Activated CD8-positive, alpha-beta T cell treated with anti-CD3 and anti-CD28 coated beads for 36 hours (primary cell): ENCODE results near the gene DARS1. TPM values are rescaled to one million over a fixed set of nuclear protein-coding genes. Genes with fewer than 3 reads are reported as not detected.
"Not testable (repeated sequence)": the region's sequence is repeated elsewhere in the genome, so short reads cannot be mapped to it uniquely, and the experiment has no call there.

Experiments used
- ATAC-seq: fragments of 200-7000 bp; cut with Tn5 transposase; one replicate; pipeline ENCODE4 v1.10.0; 2021; ENCODE audit warnings: mild to moderate bottlenecking, moderate library complexity
- CTCF ChIA-PET: fragments of 350-600 bp; sonication (Branson Sonifier 250); formaldehyde crosslinking; loops from one replicate; lab custom pipeline; 2021; ENCODE audit warnings: antibody characterized with exemption; lab: Charles Lee
- POLR2A ChIA-PET: fragments of 350-600 bp; sonication (Branson Sonifier 250); formaldehyde crosslinking; loops from one replicate; lab custom pipeline; 2021; ENCODE audit warnings: antibody characterized with exemption; lab: Charles Lee
- DNase-seq: peaks from one replicate; pipeline ENCODE4 v3.0.0-alpha.2; 2020
- H3K27ac Mint-ChIP-seq: one replicate; pipeline ENCODE4 v1.8.0; 2021; ENCODE audit warnings: mild to moderate bottlenecking, mixed read lengths
- H3K27me3 Mint-ChIP-seq: one replicate; pipeline ENCODE4 v1.8.0; 2021; ENCODE audit warnings: mixed read lengths
- H3K36me3 Mint-ChIP-seq: one replicate; pipeline ENCODE4 v1.8.0; 2021; ENCODE audit warnings: low read depth, mixed read lengths
- H3K4me1 Mint-ChIP-seq: one replicate; pipeline ENCODE4 v1.8.0; 2021; ENCODE audit warnings: low read depth, mixed read lengths
- H3K4me3 Mint-ChIP-seq: one replicate; pipeline ENCODE4 v1.8.0; 2021; ENCODE audit warnings: mild to moderate bottlenecking, moderate library complexity, mixed read lengths
- H3K9me3 Mint-ChIP-seq: one replicate; pipeline ENCODE4 v1.8.0; 2021; ENCODE audit warnings: mixed read lengths
- CTCF ChIP-seq: fragments of 200-600 bp; IDR thresholded peaks from one replicate; pipeline ENCODE4 v1.8.0; 2022; ENCODE audit warnings: antibody characterized with exemption, mild to moderate bottlenecking
- intact Hi-C: fragments of 100-400 bp; cut with micrococcal nuclease; formaldehyde crosslinking; loops from one replicate; pipeline ENCODE4 v1.10.0; 2022
- total RNA-seq, 2 experiments: library from RNA; stranded (reverse); gene quantifications; one replicate each; pipeline ENCODE4 v1.2.3, GENCODE V29; 2021

DARS1 gene
- total RNA-seq, 2 experiments from 2014 or later: 210 to 211 TPM

GRCh38 chr2:135890835-135891234 is 94.6 kb downstream of the DARS1 start:
- no peaks in the 10 kb centered on the region for H3K27me3 Mint-ChIP-seq
- H3K4me1 Mint-ChIP-seq: peaks cover 4% of the 10 kb centered on the region
- no peak overlapping the region for H3K27ac Mint-ChIP-seq
- ChIA-PET CTCF (no interaction called here), POLR2A (no interaction called here)
- no peak overlapping the region for H3K4me3 Mint-ChIP-seq
- H3K9me3 Mint-ChIP-seq: peaks cover 8% of the 10 kb centered on the region
- intact Hi-C loops: no loop called here
- ATAC-seq (no peak), DNase-seq (no peak)
- no peak for TF ChIP-seq CTCF
- no peaks in the 10 kb centered on the region for H3K36me3 Mint-ChIP-seq

- H3K27ac Mint-ChIP-seq: no peak overlapping the region
- H3K9me3 Mint-ChIP-seq: peaks cover 8% of the 10 kb centered on the region
- intact Hi-C loops: no loop called here
- no peak for TF ChIP-seq CTCF
- no peaks in the 10 kb centered on the region for H3K36me3 Mint-ChIP-seq
- DNase-seq (no peak), ATAC-seq (no peak)
- POLR2A ChIA-PET: no interaction called here
- H3K4me3 Mint-ChIP-seq: no peak overlapping the region
- peaks cover 4% of the 10 kb centered on the region for H3K4me1 Mint-ChIP-seq
- peaks cover 3% of the 10 kb centered on the region for H3K27me3 Mint-ChIP-seq
- CTCF ChIA-PET: interaction anchor here (1.3 kb wide), 1 partner anchor 28 kb away, joined by 3 read pairs; no protein-coding TSS in a partner anchor
These were observed 95.3 kb downstream of the DARS1 start for GRCh38 chr2:135890149-135890548.

DNA sequence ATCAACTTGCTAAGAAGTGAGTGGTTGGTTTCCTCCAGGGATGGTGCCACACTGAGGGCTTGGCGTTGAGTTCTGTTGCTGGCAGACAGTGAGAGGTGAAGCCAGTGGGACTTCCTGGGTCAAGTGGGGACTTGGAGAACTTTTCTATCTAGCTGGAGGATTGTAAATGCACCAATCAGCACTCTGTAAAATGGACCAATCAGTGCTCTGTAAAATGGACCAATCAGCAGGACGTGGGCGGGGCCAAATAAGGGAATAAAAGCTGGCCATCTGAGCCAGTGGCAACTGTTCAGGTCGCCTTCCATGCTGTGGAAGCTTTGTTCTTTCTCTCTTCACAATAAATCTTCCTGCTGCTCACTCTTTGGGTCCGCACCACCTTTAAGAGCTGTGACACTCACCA is 96.8 kb downstream of the DARS1 start:
- POLR2A ChIA-PET: interaction anchor here (0.6 to 2.8 kb wide), 3 partner anchors 13 to 131 kb away, joined by 3 to 7 read pairs (median 4); no protein-coding TSS in a partner anchor

GRCh38 chr2:135885709-135886108 is 99.7 kb downstream of the DARS1 start:
- H3K27ac Mint-ChIP-seq: no peak overlapping the region
- intact Hi-C loops: no loop called here
- TF ChIP-seq CTCF: no peak
- peaks cover 4% of the 10 kb centered on the region for H3K4me1 Mint-ChIP-seq
- POLR2A ChIA-PET: interaction anchor here (0.8 kb wide), 1 partner anchor 10 kb away, joined by 3 read pairs; no protein-coding TSS in a partner anchor
- H3K27me3 Mint-ChIP-seq: peaks cover 3% of the 10 kb centered on the region
- H3K36me3 Mint-ChIP-seq: no peaks in the 10 kb centered on the region
- no peak for ATAC-seq
- no peak overlapping the region for H3K4me3 Mint-ChIP-seq
- CTCF ChIA-PET: interaction anchor here (0.9 kb wide), 1 partner anchor 88 kb away, joined by 3 read pairs; no protein-coding TSS in a partner anchor
- DNase-seq: no peak
- H3K9me3 Mint-ChIP-seq: peaks cover 8% of the 10 kb centered on the region

More for the DNA sequence above, 96.8 kb downstream of the DARS1 start:
- H3K4me1 Mint-ChIP-seq, H3K4me3 Mint-ChIP-seq, H3K9me3 Mint-ChIP-seq, CTCF ChIA-PET, ATAC-seq, DNase-seq, intact Hi-C loops, H3K36me3 Mint-ChIP-seq, H3K27ac Mint-ChIP-seq, H3K27me3 Mint-ChIP-seq: not testable (repeated sequence)

DNA sequence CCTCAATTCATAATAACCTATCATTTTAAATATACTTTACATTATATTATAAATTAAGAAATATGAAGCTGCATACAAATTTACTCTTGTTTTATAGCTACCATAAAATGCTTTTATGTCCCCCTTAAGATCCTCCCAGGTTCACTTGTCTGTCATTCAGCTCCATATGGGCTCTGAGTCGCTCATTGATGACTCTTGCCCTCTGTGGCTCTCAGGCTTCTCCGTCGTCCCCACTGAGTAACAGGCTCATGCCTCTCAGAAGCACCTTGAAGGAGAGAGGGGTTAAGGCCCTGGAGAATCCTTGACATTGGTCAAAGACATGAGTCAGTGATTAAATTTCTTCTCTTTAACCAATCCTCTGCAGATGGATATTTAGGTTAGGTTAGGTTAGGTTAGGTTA is 103.0 kb downstream of the DARS1 start:
- Mint-ChIP-seq H3K9me3 (no peaks in the 10 kb centered on the region), H3K4me1 (peaks cover 3% of the 10 kb centered on the region), H3K36me3 (no peaks in the 10 kb centered on the region), H3K27me3 (peaks cover 3% of the 10 kb centered on the region), H3K4me3 (no peak overlapping the region), H3K27ac (no peak overlapping the region)
- POLR2A ChIA-PET: interaction anchor here (1.3 kb wide), 1 partner anchor 12 kb away, joined by 5 read pairs; no protein-coding TSS in a partner anchor
- ATAC-seq (peak; percentile 47), DNase-seq (no peak)
- intact Hi-C loops: no loop called here
- CTCF ChIA-PET: interaction anchor here (1.1 to 1.6 kb wide), 3 partner anchors 32 to 502 kb away, joined by 3 to 8 read pairs (median 3); no protein-coding TSS in a partner anchor
- no peak for TF ChIP-seq CTCF

DNA sequence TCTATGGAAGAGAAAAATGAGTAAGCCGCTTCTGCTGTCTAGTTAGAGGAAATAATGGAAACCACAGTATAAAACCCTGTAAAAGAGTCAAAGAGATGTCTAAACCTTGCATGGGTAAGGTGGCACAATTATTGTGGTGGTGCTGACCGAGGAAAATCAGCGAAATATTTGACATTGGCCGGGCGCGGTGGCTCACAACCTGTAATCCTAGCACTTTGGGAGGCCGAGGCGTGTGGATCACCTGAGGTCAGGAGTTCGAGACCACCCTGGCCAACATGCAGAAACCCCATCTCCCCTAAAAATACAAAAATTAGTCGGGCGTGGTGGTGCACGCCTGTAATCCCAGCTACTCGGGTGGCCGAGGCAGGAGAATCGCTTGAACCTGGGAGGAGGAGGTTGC is 108.7 kb downstream of the DARS1 start:
- peaks cover 38% of the 10 kb centered on the region for H3K36me3 Mint-ChIP-seq
- DNase-seq: peak; percentile 15
- ATAC-seq, H3K9me3 Mint-ChIP-seq, H3K27me3 Mint-ChIP-seq, intact Hi-C loops: not testable (repeated sequence)
- CTCF ChIA-PET: interaction anchor here (0.6 to 1.9 kb wide), 2 partner anchors 79 to 507 kb away, joined by 3 to 6 read pairs; no protein-coding TSS in a partner anchor
- peak overlapping the region; percentile 98 for H3K27ac Mint-ChIP-seq
- POLR2A ChIA-PET: interaction anchor here (0.6 to 2.4 kb wide), 8 partner anchors 16 to 889 kb away, joined by 3 to 15 read pairs (median 3); partner anchors contain the start of gene LCT
- peaks cover 32% of the 10 kb centered on the region for H3K4me1 Mint-ChIP-seq
- peak overlapping the region; percentile 82 for H3K4me3 Mint-ChIP-seq
